Body of pancreas (tissue), 4 donors: ENCODE data around the gene RFFL.

Source experiments
- POLR2A ChIP-seq, 3 donors: fragments of 450-650 bp; IDR thresholded peaks; one replicate each; pipeline ENCODE4 v1.6.1; 2016; ENCODE audit warnings: antibody characterized with exemption in 3 of 3, mild to moderate bottlenecking in 2 of 3
- TF ChIP-seq, protein P1 (sequence below), 7 experiments: fragments of 450-650 bp in 4 of 7; fragments of 200-600 bp in 3 of 7; sonication (generic) in 3 of 7; IDR thresholded peaks; one replicate each; pipeline ENCODE4 v1.5.1; 2016 to 2019; ENCODE audit warnings: antibody characterized with exemption in 7 of 7

DNA sequence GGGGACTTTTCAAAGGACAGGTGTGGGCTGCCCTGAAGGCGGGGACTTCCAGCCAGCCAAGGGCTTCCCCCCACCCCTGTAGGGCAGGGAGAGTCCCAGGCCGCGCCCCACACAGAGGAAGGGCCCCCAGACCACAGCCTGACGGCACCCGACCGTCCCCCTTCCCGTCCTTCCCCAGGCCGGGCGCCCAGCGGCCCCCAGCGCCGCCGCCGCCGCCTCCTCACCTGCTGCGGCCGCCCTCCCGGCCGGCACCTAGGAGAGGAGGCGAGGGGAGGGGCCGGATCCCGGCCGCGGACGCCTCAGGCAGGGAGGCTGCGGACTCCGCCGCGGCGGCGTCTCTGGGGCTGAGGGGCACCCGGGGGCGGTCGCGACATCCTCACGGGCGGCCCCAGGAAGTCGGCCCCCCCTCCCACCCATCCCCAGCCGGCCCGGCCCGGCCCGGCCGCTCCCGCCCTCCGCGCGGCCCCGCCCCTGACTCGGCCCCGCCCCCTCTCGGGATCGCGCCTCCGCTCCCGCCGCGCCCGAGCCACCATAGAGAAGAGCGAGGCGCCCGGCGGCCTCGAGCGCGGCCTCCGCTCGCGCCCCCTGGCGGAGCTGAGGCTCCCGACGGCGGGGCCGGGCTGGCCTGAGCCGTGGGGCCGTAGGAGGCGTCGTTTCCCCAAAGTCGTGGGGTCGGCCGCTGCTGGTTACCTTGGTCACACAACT lies 25.5 kb upstream of the RFFL start:
- TF ChIP-seq, protein P1, sequence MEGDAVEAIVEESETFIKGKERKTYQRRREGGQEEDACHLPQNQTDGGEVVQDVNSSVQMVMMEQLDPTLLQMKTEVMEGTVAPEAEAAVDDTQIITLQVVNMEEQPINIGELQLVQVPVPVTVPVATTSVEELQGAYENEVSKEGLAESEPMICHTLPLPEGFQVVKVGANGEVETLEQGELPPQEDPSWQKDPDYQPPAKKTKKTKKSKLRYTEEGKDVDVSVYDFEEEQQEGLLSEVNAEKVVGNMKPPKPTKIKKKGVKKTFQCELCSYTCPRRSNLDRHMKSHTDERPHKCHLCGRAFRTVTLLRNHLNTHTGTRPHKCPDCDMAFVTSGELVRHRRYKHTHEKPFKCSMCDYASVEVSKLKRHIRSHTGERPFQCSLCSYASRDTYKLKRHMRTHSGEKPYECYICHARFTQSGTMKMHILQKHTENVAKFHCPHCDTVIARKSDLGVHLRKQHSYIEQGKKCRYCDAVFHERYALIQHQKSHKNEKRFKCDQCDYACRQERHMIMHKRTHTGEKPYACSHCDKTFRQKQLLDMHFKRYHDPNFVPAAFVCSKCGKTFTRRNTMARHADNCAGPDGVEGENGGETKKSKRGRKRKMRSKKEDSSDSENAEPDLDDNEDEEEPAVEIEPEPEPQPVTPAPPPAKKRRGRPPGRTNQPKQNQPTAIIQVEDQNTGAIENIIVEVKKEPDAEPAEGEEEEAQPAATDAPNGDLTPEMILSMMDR (IDR thresholded peaks at IDR 0.05) = peak; percentile 63 to 97 (median 86)
- TF ChIP-seq POLR2A (IDR thresholded peaks at IDR 0.05) = peak in 2 of 3 donors; percentile 37 to 39
